CD4-positive, alpha-beta T cell treated with Interleukin-6 for 4 hours (primary cell): ENCODE measurements around the gene POLR2E.
A peak's percentile ranks its signal among the peaks of the same experiment; 100 is the strongest.

Experiments used
- DNase-seq: peaks from one replicate; pipeline ENCODE4 v3.0.0-alpha.2; 2020; ENCODE audit warnings: mixed read lengths

POLR2E gene

DNA sequence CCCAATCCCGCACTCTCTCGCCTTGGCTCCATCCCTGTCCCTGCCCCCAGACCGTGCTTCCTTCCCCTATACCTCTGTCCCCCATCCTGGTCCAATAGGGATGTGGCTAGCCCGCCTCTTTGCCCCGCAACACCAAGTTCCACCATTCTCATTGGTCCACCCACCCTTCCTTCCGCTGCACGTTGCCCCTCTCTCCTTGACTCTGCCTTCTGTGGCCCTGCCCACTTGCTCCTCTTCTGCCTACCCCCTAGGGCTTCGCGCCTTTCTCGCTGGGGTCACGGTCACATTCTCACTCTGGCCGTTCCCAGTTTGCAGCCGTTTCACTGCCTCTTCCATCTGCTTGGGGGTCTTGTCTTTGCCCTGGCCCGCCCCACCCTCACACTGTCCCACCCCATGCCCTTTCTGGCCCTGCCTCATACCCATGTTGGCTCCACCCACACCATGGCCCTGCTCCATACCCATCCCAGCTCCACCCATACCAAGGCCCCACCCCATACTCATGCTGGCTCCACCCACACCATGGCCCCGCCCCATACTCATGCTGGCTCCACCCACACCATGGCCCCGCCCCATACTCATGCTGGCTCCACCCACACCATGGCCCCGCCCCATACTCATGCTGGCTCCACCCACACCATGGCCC lies 32.7 kb downstream of the POLR2E start:
- peak; percentile 11 for DNase-seq

DNA sequence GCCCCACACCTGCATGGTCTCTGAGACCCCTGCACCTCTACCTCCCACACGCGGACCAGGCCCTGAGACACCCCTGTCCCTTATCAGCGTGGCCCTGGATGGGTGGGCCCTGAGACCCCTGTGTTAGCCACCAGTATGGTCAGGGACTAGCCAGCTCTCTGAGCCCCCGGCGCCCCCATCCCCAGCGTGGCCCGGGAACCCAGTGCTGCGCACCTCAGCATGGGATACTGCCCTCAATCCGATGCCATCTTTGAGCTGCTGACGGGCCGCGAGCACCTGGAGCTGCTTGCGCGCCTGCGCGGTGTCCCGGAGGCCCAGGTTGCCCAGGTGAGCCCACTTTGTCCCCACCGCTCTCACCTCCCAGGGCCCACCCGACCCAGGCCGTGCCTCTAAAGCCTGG lies 33.2 kb downstream of the POLR2E start:
- no peak for DNase-seq

DNA sequence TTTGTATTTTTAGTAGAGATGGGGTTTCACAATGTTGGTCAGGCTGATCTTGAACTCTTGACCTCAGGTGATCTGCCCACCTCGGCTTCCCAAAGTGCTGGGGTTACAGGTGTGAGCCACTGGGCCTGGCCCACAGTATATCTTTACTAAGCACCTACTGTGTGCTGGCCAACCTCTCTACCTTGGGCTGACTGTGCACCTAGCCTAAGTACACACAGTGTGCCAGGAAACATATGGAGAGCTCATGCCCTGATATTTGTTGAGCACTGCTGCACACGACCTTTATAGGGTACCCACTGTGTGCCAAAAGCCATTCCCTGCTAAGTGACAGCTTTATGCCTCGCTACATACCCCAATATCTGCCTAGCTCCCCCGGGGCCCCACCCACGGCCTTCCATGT lies 34.5 kb downstream of the POLR2E start:
- DNase-seq: no peak

DNA sequence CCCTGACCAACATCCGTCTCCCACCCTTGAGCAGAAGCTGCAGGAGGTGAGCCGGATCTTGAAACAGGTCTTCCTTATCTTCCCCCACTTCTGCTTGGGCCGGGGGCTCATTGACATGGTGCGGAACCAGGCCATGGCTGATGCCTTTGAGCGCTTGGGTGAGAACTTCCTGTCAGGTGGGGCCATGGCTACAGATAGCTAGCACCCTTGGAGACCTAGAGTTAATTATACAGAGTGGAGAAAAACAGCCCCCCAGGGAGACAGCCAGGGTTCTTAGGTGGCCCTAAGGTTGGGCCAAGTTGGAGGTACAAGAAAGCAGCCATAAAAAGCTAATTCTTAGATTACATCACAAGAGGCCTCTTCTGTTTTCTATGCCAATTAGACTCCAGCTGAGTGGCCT lies 37.1 kb downstream of the POLR2E start:
- peak; percentile 44 for DNase-seq

DNA sequence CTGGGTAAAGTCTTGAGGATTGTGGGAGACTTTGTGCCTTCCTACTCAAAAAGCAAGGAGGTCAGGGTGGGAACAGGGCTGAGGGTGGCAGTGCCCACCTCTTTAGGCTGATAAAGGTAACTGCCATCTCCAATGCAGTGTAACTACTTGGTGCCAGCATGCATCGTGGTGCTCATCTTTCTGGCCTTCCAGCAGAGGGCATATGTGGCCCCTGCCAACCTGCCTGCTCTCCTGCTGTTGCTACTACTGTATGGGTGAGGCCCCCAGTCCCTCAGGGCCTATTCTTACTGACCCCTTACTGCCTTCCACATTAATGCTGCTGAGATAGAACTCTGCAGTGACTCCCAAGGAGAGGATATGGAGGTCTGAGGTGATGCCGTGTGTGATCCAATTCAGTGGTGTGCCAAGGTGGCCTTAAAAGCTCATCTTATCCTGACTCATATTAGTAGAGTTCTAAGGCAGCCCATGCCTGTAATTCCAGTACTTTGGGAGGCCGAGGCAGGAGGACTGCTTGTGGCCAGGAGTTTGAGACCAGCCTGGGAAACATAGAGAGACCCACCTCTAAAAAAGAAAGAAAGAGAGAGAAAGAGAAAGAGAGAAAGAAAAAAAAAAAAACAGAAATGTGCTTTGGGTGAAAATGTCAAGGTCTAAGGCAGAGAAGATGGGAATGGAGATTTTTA lies 37.9 kb downstream of the POLR2E start:
- peak; percentile 73 for DNase-seq

DNA sequence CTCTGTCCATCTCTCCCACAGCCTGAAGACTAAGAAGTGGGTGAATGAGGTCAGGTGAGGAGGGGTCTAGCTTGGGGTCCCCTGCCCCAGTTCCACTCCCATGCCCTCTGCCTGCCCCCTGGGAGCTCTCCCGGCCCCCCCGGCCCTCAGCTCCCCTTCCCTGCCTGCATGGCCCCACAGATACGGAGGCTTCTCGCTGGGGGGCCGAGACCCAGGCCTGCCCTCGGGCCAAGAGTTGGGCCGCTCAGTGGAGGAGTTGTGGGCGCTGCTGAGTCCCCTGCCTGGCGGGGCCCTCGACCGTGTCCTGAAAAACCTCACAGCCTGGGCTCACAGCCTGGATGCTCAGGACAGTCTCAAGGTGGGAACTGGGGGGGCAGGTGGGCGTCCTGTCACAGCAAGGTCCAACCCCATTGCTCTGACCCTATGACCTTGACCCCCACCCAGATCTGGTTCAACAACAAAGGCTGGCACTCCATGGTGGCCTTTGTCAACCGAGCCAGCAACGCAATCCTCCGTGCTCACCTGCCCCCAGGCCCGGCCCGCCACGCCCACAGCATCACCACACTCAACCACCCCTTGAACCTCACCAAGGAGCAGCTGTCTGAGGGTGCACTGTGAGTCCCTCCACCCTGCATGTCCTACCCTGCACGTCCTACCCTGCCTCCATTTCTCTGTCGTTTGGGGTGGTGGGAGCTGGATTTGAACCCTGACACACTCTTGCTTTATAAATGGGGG lies 39.1 kb downstream of the POLR2E start:
- DNase-seq: no peak

DNA sequence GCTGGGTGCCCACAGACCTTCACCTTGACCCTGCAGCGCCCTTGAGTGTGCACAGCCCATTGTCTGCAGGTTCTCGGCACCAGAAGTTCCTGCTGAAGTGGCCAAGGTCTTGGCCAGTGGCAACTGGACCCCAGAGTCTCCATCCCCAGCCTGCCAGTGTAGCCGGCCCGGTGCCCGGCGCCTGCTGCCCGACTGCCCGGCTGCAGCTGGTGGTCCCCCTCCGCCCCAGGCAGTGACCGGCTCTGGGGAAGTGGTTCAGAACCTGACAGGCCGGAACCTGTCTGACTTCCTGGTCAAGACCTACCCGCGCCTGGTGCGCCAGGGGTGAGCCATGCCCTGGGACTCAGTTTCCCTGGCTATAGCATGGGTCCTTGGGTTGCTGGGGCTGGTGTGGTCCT lies 40.1 kb downstream of the POLR2E start:
- DNase-seq: no peak

DNA sequence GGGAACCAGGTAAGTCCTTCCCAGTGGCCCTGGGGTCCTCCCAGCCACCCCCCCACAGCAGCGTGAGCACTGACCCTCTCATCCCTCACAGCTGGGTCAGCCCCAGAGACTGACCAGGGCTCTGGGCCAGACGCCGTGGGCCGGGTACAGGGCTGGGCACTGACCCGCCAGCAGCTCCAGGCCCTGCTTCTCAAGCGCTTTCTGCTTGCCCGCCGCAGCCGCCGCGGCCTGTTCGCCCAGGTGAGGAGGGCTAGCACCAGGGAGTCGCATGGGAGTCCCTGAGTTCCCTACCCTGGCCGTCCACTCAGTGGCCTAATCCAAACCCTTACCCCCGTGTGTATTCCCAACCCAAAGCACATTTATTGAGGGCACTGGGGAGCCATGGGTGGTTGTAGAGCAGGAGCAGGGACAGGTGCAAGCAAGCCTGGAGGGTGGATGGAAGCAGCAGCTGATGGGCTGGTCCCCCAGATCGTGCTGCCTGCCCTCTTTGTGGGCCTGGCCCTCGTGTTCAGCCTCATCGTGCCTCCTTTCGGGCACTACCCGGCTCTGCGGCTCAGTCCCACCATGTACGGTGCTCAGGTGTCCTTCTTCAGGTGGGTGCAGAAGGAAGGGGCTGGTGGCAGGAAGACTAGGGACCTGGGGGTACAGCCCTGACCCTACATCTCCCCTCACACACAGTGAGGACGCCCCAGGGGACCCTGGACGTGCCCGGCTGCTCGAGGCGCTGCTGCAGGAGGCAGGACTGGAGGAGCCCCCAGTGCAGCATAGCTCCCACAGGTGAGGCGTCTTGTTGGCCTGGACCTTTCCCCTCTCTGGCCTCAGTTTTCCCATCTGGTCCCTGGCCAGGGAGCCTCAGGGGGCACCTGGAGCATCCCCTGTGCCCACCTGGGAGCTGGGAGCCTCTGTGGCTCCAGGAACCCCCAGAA lies 40.8 kb downstream of the POLR2E start:
- DNase-seq: no peak

DNA sequence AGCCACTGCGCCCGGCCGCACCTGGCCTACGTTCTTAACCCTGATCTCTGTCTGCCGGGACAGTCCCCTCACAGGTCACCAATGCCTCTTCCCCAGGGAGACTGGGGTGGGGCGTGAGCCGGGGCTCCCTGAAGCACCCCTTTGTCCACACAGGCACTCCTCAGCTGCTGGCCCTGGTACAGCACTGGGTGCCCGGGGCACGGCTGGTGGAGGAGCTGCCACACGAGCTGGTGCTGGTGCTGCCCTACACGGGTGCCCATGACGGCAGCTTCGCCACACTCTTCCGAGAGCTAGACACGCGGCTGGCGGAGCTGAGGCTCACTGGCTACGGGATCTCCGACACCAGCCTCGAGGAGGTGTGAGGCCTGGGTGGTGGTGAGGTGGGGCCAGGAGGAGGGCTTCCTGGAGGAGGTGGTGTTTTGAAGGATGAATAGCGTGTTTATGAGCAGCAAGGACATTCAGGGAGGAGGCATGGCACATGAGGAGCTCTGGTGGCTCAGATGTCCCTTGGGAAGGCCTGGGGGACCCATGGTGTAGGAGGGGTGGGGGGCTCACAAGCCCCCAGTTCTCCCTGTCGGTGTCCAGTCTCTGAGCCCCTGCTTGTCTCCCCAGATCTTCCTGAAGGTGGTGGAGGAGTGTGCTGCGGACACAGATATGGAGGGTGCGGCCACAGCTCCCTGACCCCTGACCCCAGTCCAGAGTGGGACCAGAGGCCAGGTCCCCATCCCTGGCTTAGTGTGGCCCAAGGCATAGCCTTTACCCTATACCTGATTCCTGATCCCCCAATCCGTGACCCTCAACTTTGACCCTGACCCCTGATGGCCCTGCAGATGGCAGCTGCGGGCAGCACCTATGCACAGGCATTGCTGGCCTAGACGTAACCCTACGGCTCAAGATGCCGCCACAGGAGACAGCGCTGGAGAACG lies 41.7 kb downstream of the POLR2E start:
- DNase-seq: no peak

DNA sequence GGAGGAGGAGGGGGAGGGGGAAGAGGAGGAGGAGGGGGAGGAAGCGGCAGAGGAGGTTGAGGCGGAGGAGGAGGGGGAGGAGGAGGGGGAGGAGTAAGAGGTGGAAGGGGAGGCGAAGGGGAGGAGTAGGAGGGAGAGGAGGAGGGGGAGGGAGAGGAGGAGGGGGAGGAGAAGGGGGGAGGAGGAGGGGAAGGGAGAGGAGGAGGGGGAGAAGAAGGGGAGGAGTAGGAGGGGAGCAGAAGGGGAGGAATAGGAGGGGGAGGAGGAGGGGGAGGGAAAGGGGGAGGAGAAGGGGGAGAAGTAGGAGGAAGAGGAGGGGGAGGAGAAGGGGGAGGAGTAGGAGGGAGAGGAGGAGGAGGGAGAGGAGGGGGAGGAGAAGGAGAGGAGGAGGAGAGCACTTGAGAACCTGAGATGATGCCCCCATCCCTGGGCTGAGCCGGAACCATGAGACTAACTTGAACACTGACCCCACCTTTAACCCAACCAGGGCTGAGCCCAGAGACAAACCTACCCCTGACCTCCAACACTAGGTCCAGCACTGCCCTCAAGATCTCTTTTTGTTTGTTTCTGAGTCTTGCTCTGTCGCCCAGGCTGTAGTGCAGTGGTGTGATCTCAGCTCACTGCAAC lies 42.7 kb downstream of the POLR2E start:
- DNase-seq: peak; percentile 41

DNA sequence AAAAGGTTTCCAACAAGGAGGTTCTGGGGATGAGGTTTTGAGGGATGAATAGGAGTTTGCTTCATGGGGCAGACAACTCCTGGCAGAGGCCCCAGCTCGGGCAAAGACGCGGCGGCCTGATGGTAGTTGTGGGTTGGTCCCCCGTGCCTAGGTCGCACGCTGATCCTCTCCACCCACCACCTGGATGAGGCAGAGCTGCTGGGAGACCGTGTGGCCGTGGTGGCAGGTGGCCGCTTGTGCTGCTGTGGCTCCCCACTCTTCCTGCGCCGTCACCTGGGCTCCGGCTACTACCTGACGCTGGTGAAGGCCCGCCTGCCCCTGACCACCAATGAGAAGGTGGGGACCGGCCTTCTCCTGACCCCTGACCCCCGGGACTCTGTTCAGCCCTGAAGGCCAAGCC lies 43.4 kb downstream of the POLR2E start:
- DNase-seq: no peak

DNA sequence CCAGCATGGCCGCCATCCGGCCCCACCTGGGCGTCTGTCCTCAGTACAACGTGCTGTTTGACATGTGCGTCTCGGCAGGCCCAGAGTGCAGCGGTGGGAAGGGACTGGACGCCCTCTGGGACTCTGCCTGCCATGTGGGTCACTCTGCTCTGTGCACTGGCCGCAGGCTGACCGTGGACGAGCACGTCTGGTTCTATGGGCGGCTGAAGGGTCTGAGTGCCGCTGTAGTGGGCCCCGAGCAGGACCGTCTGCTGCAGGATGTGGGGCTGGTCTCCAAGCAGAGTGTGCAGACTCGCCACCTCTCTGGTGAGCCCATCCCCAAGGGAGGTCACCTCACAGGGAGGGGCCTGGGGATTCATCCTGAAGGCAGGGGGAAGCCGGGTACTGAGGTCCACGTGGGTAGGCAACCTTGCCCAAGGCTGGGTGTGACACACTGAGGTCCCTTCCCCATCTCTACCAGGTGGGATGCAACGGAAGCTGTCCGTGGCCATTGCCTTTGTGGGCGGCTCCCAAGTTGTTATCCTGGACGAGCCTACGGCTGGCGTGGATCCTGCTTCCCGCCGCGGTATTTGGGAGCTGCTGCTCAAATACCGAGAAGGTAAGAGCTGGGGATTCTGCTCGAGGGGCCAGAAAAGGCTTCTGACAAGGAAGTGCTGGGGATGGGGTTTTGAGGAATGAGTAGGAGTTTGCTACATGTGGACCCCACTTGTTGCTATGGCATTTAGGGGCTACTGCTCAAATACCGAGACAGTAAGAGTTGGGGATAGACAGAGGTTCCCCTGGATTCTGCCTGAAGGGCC lies 44.0 kb downstream of the POLR2E start:
- DNase-seq: no peak

DNA sequence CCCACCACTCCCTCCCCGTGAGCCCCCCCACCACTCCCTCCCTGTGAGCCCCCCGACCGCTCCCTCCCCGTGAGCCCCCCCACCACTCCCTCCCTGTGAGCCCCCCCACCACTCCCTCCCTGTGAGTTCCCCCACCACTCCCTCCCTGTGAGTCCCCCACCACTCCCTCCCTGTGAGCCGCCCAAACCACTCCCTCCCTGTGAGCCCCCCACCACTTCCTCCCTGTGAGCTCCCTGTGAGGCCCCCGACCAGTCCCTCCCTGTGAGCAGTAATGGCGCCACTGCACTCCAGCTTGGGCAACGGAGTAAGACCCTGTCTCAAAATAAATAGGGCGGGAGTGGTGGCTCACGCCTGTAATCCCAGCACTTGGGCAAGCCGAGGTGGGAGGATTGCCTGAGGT lies 45.4 kb downstream of the POLR2E start:
- no peak for DNase-seq

DNA sequence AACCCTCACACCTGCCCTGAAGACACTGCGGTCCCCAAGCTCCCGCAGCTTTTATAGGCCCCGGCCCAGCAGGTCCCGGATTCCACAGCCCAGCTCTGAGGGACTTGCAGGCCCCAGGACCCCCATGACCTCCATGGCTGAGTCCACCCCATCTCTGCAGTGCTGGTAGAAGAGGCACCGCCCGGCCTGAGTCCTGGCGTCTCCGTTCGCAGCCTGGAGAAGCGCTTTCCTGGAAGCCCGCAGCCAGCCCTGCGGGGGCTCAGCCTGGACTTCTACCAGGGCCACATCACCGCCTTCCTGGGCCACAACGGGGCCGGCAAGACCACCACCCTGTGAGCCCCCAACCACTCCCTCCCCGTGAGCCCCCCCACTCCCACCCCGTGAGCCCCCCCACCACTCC lies 46.1 kb downstream of the POLR2E start:
- no peak for DNase-seq

DNA sequence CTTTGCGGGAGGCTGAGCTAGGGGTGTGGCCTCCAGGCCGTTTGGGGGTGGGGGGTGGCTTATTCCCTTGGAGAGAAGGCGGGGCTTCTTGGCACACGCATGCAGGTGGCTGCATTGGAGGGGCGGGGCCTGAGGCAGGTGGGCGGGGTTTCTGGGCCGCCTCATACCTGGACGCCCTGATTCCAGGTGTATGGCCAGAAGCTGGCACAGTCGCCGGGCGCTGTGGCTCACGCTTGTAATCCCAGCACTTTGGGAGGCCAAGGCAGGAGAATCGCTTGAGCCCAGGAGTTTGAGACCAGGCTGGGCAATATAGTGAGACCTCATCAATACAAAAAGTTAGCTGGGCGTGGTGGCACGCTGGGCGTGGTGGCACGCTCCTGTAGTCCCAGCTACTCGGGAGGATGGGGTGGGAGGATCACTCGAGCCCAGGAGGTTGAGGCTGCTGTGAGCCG lies 47.5 kb downstream of the POLR2E start:
- peak; percentile 3 for DNase-seq

DNA sequence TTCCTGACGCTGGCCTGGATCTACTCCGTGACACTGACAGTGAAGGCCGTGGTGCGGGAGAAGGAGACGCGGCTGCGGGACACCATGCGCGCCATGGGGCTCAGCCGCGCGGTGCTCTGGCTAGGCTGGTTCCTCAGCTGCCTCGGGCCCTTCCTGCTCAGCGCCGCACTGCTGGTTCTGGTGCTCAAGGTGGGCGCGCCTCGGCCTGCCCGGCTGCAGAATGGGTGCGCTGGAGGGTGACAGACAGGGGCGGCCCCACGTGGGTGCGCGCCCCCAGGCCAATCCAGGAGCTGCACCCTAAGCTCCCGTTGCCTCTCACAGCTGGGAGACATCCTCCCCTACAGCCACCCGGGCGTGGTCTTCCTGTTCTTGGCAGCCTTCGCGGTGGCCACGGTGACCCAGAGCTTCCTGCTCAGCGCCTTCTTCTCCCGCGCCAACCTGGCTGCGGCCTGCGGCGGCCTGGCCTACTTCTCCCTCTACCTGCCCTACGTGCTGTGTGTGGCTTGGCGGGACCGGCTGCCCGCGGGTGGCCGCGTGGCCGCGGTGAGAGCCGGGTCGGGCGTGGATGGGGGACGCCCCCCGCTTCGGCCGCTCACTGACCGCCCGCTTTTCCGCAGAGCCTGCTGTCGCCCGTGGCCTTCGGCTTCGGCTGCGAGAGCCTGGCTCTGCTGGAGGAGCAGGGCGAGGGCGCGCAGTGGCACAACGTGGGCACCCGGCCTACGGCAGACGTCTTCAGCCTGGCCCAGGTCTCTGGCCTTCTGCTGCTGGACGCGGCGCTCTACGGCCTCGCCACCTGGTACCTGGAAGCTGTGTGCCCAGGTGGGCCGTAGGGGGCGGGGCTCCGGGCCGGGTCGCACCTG lies 48.1 kb downstream of the POLR2E start:
- DNase-seq: peak; percentile 4

DNA sequence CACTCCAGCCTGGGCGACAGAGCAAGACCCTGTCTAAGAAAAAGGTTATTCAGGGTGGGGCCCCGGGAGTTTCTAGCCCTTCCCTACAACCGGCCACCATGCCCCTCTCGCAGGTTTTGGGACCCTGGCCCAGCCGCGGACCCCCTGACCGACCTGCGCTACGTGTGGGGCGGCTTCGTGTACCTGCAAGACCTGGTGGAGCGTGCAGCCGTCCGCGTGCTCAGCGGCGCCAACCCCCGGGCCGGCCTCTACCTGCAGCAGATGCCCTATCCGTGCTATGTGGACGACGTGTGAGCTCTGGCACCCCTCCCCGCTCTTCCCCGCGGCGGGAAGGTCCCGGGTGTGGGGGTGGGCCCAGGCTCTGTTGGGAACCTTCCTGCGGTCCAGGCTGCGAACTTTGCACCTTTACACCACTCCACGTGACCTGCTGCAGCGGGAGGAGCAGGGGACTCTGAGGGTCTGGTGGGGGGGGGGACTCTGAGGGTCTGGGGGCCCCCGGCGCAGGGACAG lies 49.0 kb downstream of the POLR2E start:
- DNase-seq: no peak

DNA sequence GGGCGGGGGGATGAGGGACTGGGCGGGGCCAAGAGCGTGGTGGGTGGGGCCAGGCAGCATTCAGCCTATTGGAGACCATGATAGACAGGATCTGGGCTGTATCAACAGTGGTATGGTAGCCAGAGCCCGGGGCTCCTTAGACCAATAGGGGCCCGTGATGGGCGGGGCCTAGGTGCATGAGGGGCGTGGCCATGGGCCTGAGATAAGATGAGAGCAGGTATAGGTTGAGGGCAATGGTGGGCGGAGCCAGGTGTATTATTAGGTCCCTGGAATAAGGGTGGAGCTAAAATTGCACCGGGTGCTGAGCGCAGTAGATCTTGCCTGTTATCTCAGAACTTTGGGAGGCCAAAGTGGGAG lies 50.0 kb downstream of the POLR2E start:
- DNase-seq: peak; percentile 47
